ENCODE results near the gene PRDM16.

PRDM16 gene

DNA sequence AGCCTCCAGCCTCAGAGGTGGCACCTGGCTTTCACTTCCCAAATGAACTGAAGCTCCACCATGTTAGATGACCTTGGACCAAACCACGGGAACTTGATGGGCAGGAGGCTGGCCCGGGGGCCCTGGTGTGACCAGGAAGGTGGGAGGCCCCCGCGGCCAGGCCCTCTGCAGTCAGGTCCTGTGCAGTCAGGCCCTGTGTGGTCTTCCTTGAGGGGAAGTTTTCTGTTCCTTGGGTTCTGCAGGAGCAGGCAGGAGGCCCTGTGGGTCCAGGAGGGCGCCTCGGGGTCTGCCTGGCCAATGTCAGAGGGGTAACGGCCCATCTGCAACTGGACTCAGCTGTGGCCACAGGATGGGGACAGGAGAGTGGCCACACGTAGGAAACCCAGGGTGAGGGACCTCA, 13.0 kb downstream of the PRDM16 start:
- H3K4me1 ChIP-seq (ENCODE audit: low read length) = no peaks in the 10 kb centered on the region
- DNase-seq = no peak
- no peaks in the 10 kb centered on the region for H3K79me2 ChIP-seq (ENCODE audit: low read length)
- TF ChIP-seq EZH2 (optimal IDR thresholded peaks at IDR 0.05; ENCODE audit: low read depth, low read length) (no peak), EZH2phosphoT487 (IDR thresholded peaks at IDR 0.05; ENCODE audit: low read length) (no peak), CTCF (IDR thresholded peaks at IDR 0.05; ENCODE audit: low read length) (no peak)
- H3F3A ChIP-seq (ENCODE audit: insufficient read depth, low read length) = no peaks in the 10 kb centered on the region
- H2AFZ ChIP-seq (ENCODE audit: low read length) = no peak overlapping the region
- H3K9ac ChIP-seq (ENCODE audit: low read length) = no peak overlapping the region
- no peaks in the 10 kb centered on the region for H3K36me3 ChIP-seq (replicated peaks; ENCODE audit: insufficient read depth, low read length)
- no peak overlapping the region for H3K27ac ChIP-seq (ENCODE audit: low read length)
- no peaks in the 10 kb centered on the region for H3K9me2 ChIP-seq (replicated peaks; ENCODE audit: insufficient read depth, low read length)
- H3K4me2 ChIP-seq (ENCODE audit: low read depth, low read length) = no peak overlapping the region
- no peak overlapping the region for H3K4me3 ChIP-seq (ENCODE audit: low read length)
- no peaks in the 10 kb centered on the region for H3K9me3 ChIP-seq (replicated peaks; ENCODE audit: insufficient read depth, low read length)
- peaks cover 97% of the 10 kb centered on the region for H3K27me3 ChIP-seq (replicated peaks; ENCODE audit: insufficient read depth, low read length)
- H4K20me1 ChIP-seq (ENCODE audit: insufficient read depth, low read length) = no peaks in the 10 kb centered on the region

DNA sequence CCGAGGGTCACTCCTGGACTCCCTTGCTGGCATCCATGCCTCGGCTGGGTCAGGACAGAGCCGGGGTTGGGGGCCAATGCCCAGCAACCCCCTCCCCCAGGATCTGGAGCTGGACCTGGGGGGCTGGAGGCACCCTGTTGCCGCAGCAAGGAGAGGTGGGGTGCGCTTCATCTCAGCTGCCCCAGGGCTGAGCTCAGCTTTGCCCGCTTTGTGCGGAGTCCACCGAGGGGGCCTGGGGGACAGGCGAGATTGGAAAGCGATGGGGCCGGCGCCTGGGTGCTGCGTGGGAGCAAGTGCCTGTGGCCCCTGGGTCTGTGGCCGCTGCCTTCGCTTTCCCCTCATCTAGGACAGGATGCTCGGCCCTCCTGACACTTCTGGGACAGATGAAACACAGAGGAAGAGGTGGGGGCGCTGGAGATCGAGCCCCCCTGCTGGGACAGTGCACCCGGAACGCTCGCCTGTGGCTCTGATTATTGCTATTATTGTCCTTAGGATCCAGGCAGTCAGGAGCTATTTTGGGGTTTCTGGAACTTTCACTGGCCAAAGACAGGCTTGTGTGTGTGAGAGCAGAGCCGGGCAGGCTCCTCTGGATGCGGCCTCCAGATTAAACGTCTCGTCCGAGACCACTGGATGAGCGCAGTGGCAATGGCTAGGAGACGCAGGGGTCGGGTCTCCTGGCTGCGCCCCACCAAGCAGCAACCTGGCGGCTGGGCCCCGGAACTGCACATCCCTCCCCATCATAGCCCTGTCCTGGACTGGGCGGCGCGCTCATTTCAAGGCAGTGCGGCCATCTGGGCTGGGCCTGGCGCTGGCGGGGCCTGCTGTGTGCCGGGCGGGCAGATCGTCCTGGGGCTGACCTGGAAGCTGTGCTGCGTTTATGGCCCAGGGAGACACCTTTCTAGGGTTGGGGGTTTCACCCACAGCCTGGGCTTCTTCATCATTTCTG, 13.8 kb downstream of the PRDM16 start:
- DNase-seq = no peak

DNA sequence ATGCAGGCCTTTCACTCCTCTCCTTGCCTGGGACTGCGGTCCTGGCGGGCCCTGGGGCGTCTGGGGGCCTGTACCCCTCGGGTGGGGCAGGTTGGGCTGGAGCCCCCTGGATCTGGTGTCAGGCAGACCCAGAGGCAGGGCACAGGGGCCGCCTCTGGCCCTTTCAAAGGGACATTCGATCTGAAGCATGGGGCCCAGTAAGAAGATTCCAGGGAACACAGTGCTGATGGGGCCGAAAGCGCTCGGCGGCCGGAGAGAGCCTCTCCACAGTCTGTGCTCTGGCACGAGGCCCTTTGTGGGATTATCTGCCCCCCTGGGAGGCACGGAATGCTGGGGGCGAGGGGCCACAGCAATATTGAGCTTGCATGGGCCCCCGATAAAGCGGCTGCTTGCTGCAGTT, 15.2 kb downstream of the PRDM16 start:
- no peaks in the 10 kb centered on the region for H3K36me3 ChIP-seq (replicated peaks; ENCODE audit: insufficient read depth, low read length)
- no peaks in the 10 kb centered on the region for H3K79me2 ChIP-seq (ENCODE audit: low read length)
- peaks cover 89% of the 10 kb centered on the region for H3K27me3 ChIP-seq (replicated peaks; ENCODE audit: insufficient read depth, low read length)
- no peaks in the 10 kb centered on the region for H4K20me1 ChIP-seq (ENCODE audit: insufficient read depth, low read length)
- no peaks in the 10 kb centered on the region for H3K9me3 ChIP-seq (replicated peaks; ENCODE audit: insufficient read depth, low read length)
- H3K9ac ChIP-seq (ENCODE audit: low read length) = no peak overlapping the region
- no peaks in the 10 kb centered on the region for H3K4me1 ChIP-seq (ENCODE audit: low read length)
- DNase-seq = no peak
- no peak for TF ChIP-seq CTCF (IDR thresholded peaks at IDR 0.05; ENCODE audit: low read length)
- TF ChIP-seq EZH2 (optimal IDR thresholded peaks at IDR 0.05; ENCODE audit: low read depth, low read length) = no peak
- no peak for TF ChIP-seq EZH2phosphoT487 (IDR thresholded peaks at IDR 0.05; ENCODE audit: low read length)
- no peak overlapping the region for H2AFZ ChIP-seq (ENCODE audit: low read length)
- H3K4me2 ChIP-seq (ENCODE audit: low read depth, low read length) = no peak overlapping the region
- H3K4me3 ChIP-seq (ENCODE audit: low read length) = no peak overlapping the region
- H3K27ac ChIP-seq (ENCODE audit: low read length) = no peak overlapping the region
- no peaks in the 10 kb centered on the region for H3F3A ChIP-seq (ENCODE audit: insufficient read depth, low read length)
- H3K9me2 ChIP-seq (replicated peaks; ENCODE audit: insufficient read depth, low read length) = no peaks in the 10 kb centered on the region

More for the DNA sequence above, 13.8 kb downstream of the PRDM16 start:
- no peak overlapping the region for H3K4me3 ChIP-seq (ENCODE audit: low read length)
- H3F3A ChIP-seq (ENCODE audit: insufficient read depth, low read length) = no peaks in the 10 kb centered on the region
- H3K27ac ChIP-seq (ENCODE audit: low read length) = no peak overlapping the region
- TF ChIP-seq EZH2phosphoT487 (IDR thresholded peaks at IDR 0.05; ENCODE audit: low read length) (no peak), EZH2 (optimal IDR thresholded peaks at IDR 0.05; ENCODE audit: low read depth, low read length) (no peak), CTCF (IDR thresholded peaks at IDR 0.05; ENCODE audit: low read length) (no peak)
- H3K9me3 ChIP-seq (replicated peaks; ENCODE audit: insufficient read depth, low read length) = no peaks in the 10 kb centered on the region
- H3K79me2 ChIP-seq (ENCODE audit: low read length) = no peaks in the 10 kb centered on the region
- no peaks in the 10 kb centered on the region for H3K9me2 ChIP-seq (replicated peaks; ENCODE audit: insufficient read depth, low read length)
- H3K27me3 ChIP-seq (replicated peaks; ENCODE audit: insufficient read depth, low read length) = peaks cover 97% of the 10 kb centered on the region
- H4K20me1 ChIP-seq (ENCODE audit: insufficient read depth, low read length) = no peaks in the 10 kb centered on the region
- H3K9ac ChIP-seq (ENCODE audit: low read length) = no peak overlapping the region
- H2AFZ ChIP-seq (ENCODE audit: low read length) = no peak overlapping the region
- H3K4me2 ChIP-seq (ENCODE audit: low read depth, low read length) = no peak overlapping the region
- H3K36me3 ChIP-seq (replicated peaks; ENCODE audit: insufficient read depth, low read length) = no peaks in the 10 kb centered on the region
- no peaks in the 10 kb centered on the region for H3K4me1 ChIP-seq (ENCODE audit: low read length)
